KBM-7 (cell line): Measurements from ENCODE around the gene BEND3.
"Not testable (repeated sequence)": the region's sequence is repeated elsewhere in the genome, so short reads cannot be mapped to it uniquely, and the experiment has no call there.

ENCODE experiments used
- DNase-seq: peaks from one replicate; pipeline ENCODE4 v3.0.0-alpha.2; 2015
- in situ Hi-C: fragments of 300-500 bp; cut with MboI; formaldehyde crosslinking; loops from 2 replicates; pipeline ENCODE4 v1.14.3; 2020; ENCODE audit warnings: low sequenced_read_pairs, low pct_unique_long_range_greater_than_20kb, mixed read lengths

BEND3 gene

DNA sequence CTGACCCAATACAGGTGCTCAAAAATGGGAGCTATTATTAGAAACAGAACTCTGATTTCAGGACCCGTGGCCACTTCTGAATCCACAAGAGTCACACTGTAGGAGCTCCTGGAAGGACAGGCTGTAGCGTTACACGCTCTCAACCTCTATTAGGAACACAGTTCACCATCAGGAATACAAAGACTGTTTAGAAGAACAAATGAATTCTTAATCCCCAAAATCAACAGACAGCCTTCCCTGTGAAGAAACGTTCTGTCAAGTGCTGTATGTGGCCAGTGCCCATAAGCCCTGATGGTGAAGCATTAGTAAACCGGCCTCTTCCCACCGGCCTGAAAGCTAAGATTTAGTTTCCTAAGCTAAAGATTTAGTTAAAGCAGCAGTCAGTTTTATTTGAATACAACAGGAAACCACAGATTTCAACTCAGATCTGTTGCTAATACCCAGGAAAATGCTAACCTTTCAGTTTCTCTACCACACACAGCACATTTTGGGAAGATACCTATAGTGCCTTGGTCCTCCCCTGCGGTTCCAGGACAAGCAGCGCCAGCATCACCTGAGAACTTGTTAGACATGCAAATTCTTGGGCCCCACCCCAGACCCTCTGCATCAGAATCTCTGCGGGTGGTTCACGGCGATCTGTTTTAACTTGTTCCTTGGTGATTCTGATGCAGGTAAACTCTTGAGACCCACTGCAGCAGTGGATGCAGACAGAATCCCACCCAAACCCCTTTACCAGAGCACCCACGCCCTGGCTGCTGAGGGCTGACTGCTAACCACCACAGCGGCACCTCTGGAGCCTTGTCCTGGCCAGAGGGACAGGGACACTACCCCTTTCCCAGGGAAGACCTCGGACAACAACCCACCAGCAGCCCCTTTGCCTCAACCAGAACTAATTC, 53.9 kb downstream of the BEND3 start:
- in situ Hi-C loops, result no loop called here
- no peak for DNase-seq

DNA sequence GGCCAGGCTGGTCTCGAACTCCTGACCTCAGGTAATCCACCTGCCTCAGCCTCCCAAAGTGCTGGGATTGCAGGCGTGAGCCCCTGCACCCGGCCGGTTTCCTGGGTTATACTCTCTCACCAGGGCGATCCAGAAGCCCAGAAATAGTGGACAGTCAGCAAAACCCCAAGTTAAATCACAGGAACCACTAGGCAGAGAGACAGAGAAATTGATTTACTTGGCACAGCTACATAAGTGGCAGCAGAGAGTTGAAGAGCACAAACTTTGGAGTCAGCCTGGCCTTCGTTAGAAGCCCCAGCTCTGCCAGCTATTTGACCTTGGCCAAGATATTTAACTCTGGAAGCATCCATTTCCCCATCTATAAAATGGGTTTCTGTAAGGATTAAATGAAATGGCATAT, 54.6 kb downstream of the BEND3 start:
- no peak for DNase-seq
- in situ Hi-C loops, result no loop called here

DNA sequence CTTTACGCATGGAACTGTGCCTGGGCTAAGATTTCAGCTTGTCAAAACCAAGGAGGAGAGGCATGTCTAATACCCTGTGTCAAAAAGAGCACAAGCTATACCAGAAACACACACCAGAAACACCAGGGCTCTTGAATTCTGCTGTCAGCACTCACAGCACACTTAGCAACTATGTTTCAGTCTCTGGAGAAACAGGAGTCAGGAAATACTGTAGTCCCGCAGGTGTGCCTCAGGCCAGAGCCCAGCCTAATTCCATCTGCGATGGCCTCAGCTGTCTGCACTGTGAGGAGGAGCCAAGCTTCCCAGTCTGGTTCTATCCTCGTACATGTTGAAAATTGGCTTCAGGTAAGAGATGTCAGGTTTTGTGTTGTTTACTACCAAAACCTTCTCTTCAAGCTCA, 55.7 kb downstream of the BEND3 start:
- in situ Hi-C loops, result no loop called here
- no peak for DNase-seq

DNA sequence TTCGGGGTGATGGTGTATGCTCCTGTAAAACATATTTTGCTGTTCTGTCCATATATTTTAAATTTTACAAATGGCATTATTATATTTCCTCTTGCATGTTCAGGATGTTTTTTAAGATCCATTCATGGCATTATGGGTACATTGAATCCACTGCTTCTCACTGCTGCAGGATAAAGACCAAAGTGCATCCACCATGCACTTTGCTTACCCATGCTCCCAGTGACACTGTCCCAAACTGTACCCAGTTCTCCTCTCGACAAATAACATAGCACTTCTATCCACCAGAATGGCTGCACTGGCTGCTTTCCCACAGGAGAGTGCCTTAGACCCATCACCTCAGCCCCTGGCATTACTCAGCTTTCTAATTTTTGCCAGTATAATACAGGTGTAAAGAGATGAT, 57.6 kb downstream of the BEND3 start:
- DNase-seq, result no peak
- in situ Hi-C loops, result no loop called here

DNA sequence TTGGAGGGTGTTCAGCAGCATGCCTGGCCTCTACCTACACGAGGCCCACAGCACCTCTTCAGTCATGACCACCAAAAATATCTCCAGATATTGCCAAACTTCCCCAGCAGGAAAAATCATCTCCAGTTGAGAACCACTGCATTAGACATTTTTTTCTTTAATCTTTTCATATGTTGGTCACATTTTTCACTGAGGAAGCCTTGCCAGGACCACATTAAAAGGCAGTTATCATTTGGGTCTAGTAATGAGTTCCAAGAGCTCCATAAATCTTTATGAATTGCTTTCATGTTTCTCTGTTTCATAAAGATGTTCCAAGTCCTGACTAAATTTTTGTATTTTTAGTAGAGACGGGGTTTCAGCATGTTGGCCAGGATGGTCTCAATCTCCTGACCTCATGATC, 58.5 kb downstream of the BEND3 start:
- no peak for DNase-seq
- in situ Hi-C loops, result no loop called here

DNA sequence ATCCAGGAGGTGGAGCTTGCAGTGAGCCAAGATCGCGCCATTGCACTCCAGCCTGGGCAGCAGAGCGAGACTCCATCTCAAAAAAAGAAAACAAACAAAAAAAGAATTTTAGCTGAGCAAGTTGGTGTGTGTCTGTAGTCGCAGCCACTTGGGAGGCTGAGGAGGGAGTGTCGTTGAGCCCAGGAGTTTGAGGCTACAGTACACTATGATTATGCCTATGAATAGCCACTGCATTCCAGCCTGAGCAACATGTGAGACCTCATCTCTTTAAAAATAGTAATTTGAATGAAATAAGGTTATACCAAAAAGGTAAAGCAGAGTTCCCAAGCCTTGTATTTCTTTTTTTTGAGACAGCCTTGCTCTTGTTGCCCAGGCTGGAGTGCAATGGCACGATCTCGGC, 67.5 kb downstream of the BEND3 start:
- DNase-seq, result no peak
- in situ Hi-C loops, result no loop called here

DNA sequence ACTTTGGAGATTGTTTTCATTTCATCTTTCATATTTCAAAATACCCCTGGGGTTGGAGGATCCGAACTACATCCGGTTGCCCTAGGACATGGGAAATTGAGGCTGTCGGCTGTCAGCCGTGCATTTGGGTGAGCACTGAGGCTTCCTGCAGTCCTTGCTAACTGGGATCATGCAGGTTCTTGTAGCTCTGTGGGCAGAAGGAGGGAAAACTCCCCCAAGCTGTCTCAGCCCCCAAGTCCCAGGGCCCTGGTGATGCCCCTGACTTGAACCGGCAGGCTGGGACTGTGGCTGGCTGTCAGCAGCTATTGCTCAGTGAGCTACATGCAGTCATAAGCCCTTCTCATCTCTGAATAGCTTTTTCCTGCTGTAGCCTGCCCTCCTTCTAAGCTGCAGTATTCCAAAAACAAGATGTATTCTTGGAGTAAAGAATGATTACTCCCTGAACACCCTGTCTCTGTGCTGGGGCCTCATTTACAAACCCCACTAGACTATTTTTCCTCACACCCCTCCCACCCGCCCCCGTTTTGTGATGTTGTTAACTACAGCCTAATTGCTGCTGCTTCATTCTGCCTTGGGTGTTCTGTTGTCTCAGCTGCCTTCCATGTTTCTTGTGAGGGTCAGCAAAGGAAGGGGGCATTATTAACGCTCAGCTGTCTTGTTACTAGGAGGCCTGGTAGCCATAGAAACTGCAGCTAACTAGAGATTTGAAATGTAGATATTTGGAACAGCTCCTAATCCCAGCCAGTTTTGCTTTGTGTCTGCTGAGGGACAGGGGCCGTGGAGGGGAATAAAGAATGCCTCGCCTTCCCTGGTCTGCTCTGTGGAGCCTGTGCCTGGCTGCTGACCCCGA, 69.3 kb downstream of the BEND3 start:
- in situ Hi-C loops, result no loop called here
- DNase-seq, result no peak

DNA sequence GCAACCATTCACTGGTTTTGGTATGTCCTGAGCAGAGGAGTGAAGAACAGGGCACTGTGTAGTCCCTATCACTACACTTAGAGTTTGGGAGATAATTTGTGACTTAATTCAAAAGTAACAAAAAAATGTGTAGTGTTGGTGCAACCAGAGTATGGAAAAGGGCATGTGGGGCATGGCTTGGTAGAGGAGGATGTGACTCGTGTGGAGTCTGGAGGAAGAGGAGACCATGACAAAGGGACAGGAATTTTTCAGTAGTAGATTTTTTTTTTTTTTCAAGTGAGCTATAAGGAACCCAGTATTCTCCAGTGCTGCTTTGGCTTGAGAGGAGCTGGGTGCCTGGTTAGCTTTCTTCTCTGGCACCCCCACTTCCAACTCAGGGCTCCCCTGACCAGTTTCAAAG, 82.2 kb downstream of the BEND3 start:
- in situ Hi-C loops, result no loop called here
- DNase-seq, result no peak

DNA sequence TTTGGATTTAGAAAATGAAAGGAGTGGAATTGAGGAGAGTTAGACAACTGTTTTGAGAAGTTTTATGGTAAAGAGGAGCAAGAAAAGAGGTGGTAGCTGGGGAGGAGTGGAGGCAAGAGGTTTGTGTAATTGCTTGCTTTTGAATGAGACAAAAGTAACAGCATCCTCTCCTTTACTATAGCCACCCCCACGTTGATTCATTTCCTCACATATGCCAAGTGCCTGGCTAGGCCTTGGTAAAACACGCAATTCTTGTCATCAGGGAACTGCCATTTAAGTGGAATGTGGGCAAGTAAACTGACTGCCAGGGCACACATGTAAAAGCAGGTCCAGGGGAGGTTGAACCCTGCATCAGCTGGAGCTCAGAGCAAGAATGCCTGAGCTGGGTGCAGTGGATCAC, 83.3 kb downstream of the BEND3 start:
- DNase-seq, result no peak
- in situ Hi-C loops, result no loop called here

DNA sequence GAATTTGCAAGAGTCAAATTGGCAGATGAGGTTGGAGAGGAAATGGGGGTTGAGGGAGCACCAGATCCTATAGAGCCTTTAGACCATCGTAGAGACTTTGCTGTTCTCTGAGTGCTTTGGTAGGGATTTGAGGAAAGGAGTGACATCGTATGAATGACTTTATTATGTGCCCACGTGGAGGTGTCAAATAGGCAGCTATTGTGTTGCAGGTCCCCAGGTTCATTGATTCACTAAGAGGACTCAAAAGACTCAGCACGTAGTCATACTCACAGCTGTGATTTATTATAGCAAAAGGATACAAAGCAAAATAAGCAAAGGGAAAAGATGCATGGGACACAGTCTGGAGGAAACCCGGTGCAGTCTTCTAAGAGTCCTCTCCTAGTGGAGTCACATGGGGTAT, 85.2 kb downstream of the BEND3 start:
- no peak for DNase-seq
- in situ Hi-C loops, result no loop called here

DNA sequence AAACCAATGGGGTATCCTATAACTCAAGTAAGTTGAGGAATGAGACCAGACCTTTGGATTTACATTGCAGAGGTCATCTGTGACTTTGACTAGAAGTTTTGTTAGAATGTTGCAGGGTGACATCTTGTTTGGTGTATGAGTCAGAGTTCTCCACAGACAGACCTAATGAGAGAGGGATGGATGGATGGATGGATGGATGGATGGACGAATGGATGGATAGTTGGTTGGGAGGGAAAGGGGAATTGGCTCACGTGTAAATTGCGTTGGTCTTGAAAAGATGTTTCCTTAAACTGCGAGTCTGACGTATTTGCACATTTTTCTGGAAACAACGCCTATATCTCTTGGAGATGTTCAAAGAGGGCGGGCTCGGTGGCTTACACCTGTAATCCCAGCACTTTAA, 88.3 kb downstream of the BEND3 start:
- in situ Hi-C loops, result no loop called here
- no peak for DNase-seq

DNA sequence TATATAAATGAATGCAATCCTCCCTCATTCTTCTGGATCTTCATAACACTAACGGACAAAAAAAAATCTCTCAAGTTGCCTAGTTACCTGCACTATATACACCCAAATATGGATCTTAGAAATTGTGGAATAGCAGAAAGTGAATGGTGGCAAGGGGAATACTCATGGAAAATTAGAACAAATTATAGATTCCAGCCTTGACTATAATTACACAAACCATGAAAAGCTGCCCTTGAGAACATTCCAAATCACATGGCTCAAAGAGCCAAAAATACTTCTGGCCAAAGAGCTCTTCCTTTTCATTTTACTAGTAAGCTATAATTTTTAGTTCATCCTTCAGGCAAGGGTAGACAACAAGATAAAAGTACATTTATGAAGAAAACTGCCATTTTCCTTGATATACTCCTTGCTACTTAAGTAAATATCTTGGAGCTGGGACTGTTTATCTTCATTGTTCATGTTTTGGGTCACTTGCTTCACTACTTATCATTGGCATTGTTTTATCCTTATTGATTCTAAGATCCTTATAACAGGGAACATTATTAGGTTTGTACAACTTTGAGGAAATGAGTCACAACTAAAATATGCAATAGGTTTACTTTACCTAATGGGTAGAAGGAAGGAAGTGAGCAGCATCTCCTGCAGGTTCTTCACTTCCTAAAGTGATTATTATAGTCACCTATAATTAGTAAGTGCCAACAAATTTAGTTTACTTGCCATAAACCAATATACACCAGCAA, 93.7 kb downstream of the BEND3 start:
- DNase-seq, result no peak
- in situ Hi-C loops, result no loop called here

DNA sequence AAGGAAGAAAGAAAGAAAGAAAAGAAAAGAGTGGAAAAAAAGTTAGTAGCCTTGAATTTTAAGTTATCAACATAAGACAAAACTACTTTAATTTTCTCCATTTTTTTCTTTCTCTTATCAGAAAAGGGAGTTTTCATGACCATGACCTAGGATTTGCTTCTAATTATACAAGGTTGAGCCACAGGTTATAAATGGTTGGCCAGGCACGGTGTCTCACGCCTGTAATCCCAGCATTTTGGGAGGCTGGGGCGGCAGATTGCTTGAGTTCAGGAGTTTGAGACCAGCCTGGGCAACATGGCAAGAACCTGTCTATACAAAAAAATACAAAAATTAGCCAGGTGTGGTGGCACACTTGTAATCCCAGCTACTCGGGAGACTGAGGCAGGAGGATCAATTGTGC, 95.1 kb downstream of the BEND3 start:
- no peak for DNase-seq
- in situ Hi-C loops, result no loop called here

DNA sequence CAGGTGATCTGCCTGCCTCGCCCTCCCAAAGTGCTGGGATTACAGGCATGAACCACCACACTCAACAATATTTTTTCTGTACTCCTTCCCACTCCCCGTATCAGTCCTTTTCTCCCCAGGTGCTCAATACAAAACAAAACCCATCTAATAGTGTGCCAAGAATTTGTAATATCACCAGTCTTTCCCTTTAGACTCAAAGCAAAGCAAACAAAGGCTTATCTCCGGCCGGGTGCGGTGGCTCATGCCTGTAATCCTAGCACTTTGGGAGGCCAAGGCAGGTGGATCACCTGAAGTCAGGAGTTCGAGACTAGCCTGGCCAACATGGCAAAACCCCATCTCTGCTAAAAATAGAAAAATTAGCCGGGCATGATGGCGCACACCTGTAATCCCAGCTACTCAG, 95.7 kb downstream of the BEND3 start:
- DNase-seq, in situ Hi-C loops: not testable (repeated sequence)

DNA sequence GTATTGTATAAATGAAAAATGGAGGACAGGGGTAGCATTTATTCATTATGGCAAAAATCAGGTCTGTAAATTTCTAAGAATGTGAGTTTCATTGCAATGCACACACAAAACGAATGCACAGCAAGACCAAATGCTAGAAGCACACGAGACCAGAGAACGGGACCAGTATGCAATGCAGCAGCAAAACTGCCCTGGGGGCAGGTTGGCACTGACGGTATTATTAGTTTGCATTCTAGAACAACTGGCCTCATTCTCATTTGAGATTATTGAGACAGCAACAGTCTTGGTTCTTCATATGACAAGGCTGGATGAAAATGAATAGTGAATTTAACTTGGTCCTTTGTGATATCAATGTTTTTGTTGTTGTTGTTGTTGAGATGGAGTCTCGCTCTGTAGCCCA, 96.3 kb downstream of the BEND3 start:
- no peak for DNase-seq
- in situ Hi-C loops, result no loop called here
